Fibroblast of lung (primary cell): ENCODE results near the gene ARL10.

Source experiments
- CTCF ChIP-seq, 2 donors: IDR thresholded peaks in 1 of 2; conservative IDR thresholded peaks in 1 of 2; 1 replicate in 1 of 2; 2 replicates in 1 of 2; pipeline ENCODE4 v1.5.1; 2011 to 2012; ENCODE audit warnings: low read length in 2 of 2, control low read depth in 1 of 2, inconsistent platforms in 1 of 2, low read depth in 1 of 2, mild to moderate bottlenecking in 1 of 2
- EZH2 ChIP-seq: IDR thresholded peaks from 2 replicates; pipeline ENCODE4 v1.5.1; 2012; ENCODE audit warnings: low read length, control low read depth, mild to moderate bottlenecking; ENCODE audit errors: missing control alignments

DNA sequence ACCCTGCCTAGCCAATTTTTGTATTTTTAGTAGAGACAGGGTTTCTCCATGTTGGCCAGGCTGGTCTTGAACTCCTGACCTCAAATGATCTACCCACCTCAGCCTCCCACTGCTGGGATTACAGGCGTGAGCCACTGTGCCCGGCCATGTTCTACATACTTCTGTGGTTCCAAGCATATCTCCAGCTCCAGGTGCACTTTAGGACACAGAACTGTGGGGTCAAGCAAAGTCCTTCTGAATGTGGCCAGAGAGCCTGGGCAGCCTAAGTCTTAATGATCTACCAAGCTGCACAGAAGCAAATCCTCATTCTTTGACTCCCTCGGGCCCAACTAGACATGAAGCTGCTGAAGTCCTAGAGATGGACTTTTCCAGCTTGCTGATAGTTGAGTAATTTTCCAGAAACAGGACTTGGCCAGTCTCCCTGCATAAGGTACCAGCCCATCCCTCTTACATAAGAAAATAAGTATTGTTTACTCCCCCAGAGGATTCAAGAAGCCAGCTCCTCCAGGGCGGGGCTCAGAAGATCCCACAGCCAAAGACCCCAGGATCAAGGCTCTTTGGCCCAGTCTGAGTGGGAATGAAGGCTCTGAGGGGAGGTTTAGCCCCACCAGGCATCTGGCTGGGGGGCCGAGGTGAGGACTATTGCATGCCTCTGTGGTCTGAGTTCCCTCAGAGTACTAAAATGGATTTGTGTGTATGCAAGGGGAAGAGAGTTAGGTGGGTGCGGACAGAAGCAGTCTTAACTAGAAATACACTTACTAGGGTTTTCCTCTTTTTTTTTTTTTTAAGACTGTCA, 42.4 kb downstream of the ARL10 start:
- TF ChIP-seq CTCF (conservative IDR thresholded peaks at IDR 0.05 in 1 of 2, IDR thresholded peaks at IDR 0.05 in 1 of 2; ENCODE audit: low read depth in 1 of 2, low read length in 2 of 2): no peak
- no peak for TF ChIP-seq EZH2
